Fibroblast of villous mesenchyme (primary cell): ENCODE measurements around the gene SPART. TPM values are rescaled to one million over a fixed set of nuclear protein-coding genes. Genes with fewer than 3 reads are reported as not detected.

ENCODE experiments used
- DNase-seq: peaks from one replicate; pipeline ENCODE4 v3.0.0-alpha.2; 2010; ENCODE audit warnings: low read depth
- H3K4me3 ChIP-seq: 2 replicates; pipeline ENCODE4 v1.5.1; 2011; ENCODE audit warnings: low read depth, mild to moderate bottlenecking, low read length
- CTCF ChIP-seq: IDR thresholded peaks from 2 replicates; pipeline ENCODE4 v1.5.1; 2012; ENCODE audit warnings: low read depth, mild to moderate bottlenecking, low read length; ENCODE audit not compliant: insufficient read depth
- total RNA-seq: library from RNA; depleted of rRNA; stranded (reverse); fragments of >200 nt; gene quantifications from 2 replicates; pipeline ENCODE4 v1.2.3, GENCODE V29; 2012

Gene SPART
- total RNA-seq, 1 donor, result 106 TPM

GRCh38 chr13:36356058-36356457, 9.9 kb upstream of the SPART start:
- DNase-seq, result no peak

GRCh38 chr13:36355632-36356031, 9.4 kb upstream of the SPART start:
- H3K4me3 ChIP-seq, result no peak overlapping the region
- no peak for TF ChIP-seq CTCF
- DNase-seq, result no peak

More at GRCh38 chr13:36356058-36356457, 9.9 kb upstream of the SPART start:
- TF ChIP-seq CTCF, result no peak
- H3K4me3 ChIP-seq, result no peak overlapping the region

GRCh38 chr13:36354842-36355623, 8.8 kb upstream of the SPART start:
- TF ChIP-seq CTCF, result no peak
- no peak overlapping the region for H3K4me3 ChIP-seq
- DNase-seq, result no peak

DNA sequence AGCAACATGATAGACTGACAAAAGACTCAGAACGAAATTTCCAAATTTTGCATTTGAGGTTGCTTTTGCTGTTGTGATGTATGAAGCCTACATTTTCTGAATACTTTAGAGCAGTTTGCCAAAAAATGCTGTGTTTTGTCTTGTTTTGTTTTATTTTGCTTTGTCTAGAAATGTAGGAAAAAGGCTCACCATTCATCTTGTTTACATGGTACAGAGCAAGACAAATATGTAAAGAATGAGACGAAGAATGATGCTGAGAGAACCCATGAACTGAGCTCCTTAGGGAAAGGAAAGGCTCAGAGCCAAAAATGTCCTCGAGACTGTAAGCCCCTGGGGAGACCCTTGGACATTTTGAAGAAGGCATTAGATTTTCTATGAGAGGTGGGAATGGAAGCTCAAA, 6.8 kb upstream of the SPART start:
- H3K4me3 ChIP-seq, result no peak overlapping the region
- no peak for DNase-seq
- TF ChIP-seq CTCF, result no peak

DNA sequence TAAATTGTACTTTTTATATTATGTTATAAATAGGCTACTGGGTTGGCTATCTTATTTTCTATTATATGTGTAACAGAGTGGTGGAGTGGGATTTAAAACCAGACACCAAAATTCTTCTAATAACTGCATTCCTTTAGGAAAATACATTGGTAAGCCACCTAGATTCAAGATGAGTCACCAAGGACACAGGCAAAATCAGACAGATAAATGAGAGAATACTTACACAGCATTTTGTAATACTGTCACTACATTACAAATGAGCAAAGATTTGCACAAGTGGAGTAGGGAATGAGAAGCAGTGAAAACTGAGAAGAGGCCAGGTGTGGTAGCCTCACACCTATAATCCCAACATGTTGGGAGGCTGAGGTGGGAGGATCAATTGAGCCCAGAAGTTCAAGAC, 6.2 kb upstream of the SPART start:
- TF ChIP-seq CTCF, result no peak
- H3K4me3 ChIP-seq, result no peak overlapping the region
- no peak for DNase-seq

- DNase-seq, result no peak
- H3K4me3 ChIP-seq, result no peak overlapping the region
- no peak for TF ChIP-seq CTCF
Measured at GRCh38 chr13:36347531-36348210, 1.5 kb upstream of the SPART start.
